Measurements from ENCODE around the gene IPCEF1.

IPCEF1 gene

DNA sequence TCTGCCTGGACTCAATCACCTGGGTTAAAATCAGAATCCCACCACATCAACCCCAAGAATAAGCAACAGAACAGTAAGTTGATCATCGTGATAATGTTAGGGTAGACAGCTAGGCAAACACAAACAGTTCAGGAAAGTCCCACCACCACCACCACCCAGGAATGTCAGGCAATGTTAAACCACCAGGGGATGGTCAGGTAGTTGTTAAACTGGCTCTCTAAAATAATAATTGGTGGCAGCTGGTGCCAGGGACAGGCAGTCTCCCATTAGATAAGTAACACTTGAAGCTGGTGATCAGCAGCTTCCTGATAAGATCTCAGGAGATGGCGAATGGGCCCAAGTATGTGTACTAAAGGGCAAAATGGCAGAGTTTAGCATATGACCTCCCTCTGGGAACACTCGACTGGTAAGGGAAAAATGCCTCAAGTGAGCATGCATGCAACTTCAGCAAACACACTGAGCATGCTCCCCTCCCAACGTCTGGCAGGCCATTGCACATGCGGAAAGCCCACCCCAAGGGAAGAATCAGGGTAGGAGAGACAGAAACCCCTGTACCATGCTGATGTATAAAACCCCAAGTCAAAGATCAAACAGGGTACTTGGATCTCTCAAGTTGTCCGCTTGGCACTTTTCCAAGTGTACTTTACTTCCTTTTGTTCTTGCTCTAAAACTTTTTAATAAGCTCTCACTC lies 66.6 kb downstream of the IPCEF1 start:
- no peaks in the 10 kb centered on the region for H3K36me3 Mint-ChIP-seq (ENCODE audit: insufficient read depth)
- ATAC-seq (replicated peaks) (no peak), DNase-seq (no peak)
- H3K4me3 Mint-ChIP-seq: no peak overlapping the region
- H3K27ac Mint-ChIP-seq: no peak overlapping the region
- no peaks in the 10 kb centered on the region for H3K9me3 Mint-ChIP-seq
- H3K27me3 Mint-ChIP-seq: no peaks in the 10 kb centered on the region
- H3K4me1 Mint-ChIP-seq (ENCODE audit: low read depth in 2 of 2): no peaks in the 10 kb centered on the region

DNA sequence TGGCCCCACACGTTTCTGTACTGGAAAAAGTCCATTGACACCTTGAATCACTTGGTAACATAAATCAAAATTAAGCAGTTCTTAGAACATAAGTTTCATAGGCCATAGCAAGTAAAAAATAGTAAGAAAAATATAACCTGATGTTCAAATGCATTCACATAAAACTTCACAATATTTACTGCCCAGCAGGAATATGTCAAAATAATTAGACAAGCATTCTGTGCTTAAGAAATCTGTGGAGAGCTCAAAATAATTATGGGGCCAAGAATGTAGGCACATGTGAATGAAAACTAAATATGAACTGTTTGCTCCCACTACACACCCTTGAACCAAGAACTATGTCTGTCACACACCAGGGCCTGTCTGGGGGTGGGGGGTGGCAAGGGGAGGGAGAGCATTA lies 70.8 kb downstream of the IPCEF1 start:
- Mint-ChIP-seq H3K4me3 (no peak overlapping the region), H3K9me3 (no peaks in the 10 kb centered on the region), H3K36me3 (ENCODE audit: insufficient read depth) (no peaks in the 10 kb centered on the region), H3K27ac (no peak overlapping the region), H3K27me3 (no peaks in the 10 kb centered on the region), H3K4me1 (ENCODE audit: low read depth in 2 of 2) (no peaks in the 10 kb centered on the region)
- ATAC-seq (replicated peaks) (no peak), DNase-seq (no peak)

DNA sequence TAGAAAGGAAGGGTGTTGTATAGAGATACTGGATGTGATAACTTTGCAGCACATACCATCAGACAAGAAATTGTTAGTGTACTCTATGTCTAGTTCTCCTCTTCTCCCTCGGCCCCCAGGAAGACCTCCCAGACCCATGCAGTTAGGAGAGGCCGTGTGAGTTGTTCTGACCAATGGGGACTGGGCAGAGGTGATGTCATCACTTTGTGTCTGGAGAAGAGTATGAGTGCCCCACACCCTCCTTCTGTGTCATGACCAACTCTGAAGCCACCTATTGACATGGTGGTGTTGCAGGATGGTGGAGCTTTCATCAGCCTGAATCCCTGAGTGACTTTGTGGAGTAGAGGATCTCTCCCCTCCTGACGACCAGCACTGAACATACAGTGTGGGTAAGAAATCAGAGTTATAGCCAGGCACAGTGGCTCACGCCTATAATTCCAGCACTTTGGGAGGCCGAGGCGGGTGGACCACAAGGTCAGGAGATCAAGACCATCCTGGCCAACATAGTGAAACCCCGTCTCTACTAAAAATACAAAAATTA lies 72.2 kb downstream of the IPCEF1 start:
- H3K27ac Mint-ChIP-seq: no peak overlapping the region
- H3K27me3 Mint-ChIP-seq: no peaks in the 10 kb centered on the region
- no peaks in the 10 kb centered on the region for H3K36me3 Mint-ChIP-seq (ENCODE audit: insufficient read depth)
- DNase-seq (no peak), ATAC-seq (replicated peaks) (no peak)
- no peak overlapping the region for H3K4me3 Mint-ChIP-seq
- no peaks in the 10 kb centered on the region for H3K4me1 Mint-ChIP-seq (ENCODE audit: low read depth in 2 of 2)
- no peaks in the 10 kb centered on the region for H3K9me3 Mint-ChIP-seq

DNA sequence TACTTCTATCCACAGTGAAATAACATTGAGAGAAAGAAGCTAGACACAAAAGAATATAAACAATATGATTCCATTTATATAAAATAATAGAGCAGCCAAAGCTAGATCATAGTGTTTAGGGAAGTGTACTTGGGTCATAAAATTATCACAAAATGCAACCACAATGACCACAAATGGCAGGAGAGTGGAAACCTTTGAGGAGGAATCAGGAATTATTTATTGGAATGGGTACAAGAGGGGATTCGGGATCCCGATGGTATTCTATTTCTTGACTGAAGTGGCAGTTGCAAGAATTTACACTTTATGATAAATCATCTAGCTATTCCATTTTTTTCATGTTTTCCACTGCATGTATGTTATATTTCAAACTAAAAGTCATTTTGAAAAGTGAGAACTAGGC lies 76.1 kb downstream of the IPCEF1 start:
- Mint-ChIP-seq H3K36me3 (ENCODE audit: insufficient read depth) (no peaks in the 10 kb centered on the region), H3K9me3 (no peaks in the 10 kb centered on the region), H3K4me3 (no peak overlapping the region), H3K4me1 (ENCODE audit: low read depth in 2 of 2) (peaks cover 8 to 16% of the 10 kb centered on the region in 2 donors), H3K27me3 (no peaks in the 10 kb centered on the region), H3K27ac (no peak overlapping the region)
- ATAC-seq (replicated peaks) (no peak), DNase-seq (no peak)

GRCh38 chr6:154277629-154278017 lies 79.0 kb downstream of the IPCEF1 start:
- H3K36me3 Mint-ChIP-seq (ENCODE audit: insufficient read depth): no peaks in the 10 kb centered on the region
- H3K27me3 Mint-ChIP-seq: no peaks in the 10 kb centered on the region
- ATAC-seq (replicated peaks) (peak; percentile 51), DNase-seq (no peak)
- peak overlapping the region; percentile 62 to 70 for H3K4me3 Mint-ChIP-seq
- peak overlapping the region; percentile 31 to 45 for H3K27ac Mint-ChIP-seq
- peaks cover 8 to 16% of the 10 kb centered on the region in 2 donors for H3K4me1 Mint-ChIP-seq (ENCODE audit: low read depth in 2 of 2)
- H3K9me3 Mint-ChIP-seq: no peaks in the 10 kb centered on the region

DNA sequence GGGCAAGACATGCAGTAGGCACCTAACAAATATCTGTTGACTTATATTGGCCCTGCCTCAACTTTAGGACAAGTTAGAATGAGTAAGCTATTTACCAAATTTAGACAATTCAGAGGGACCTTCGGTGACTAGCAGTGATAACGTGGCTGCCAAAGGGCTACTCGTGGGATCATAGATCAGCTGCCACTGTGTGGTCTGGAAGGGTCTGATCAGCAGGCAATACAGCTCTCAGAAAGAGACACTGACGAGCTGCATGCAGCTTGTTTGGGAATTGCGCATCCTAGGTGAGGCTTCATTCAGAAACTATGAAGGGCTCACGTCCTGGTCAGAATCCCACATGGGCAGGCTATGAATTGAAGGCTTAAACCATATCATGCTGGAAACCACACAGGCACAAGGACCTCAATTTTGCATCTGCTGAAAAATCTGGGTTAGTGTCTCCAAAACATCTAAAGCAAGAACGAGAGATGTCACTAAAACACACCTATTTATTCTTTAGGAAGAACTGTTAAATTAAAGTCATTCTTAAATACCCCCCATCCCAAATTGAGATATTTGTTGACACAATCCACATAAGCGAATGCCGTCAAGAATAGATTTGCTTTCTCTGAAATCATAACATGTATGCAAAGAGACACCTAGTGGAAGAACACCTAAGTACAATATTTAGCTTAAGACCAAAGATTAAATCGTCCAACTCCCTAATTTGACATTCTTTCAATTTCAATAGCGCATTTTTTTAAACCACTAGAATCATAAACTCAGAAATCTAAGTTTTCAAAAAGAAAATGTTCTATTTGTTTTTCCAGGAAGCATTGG lies 79.6 kb downstream of the IPCEF1 start:
- no peak for DNase-seq
- Mint-ChIP-seq H3K4me1 (ENCODE audit: low read depth in 2 of 2) (peaks cover 8 to 16% of the 10 kb centered on the region in 2 donors), H3K36me3 (ENCODE audit: insufficient read depth) (no peaks in the 10 kb centered on the region), H3K27ac (peak overlapping the region; percentile 31 to 45), H3K27me3 (no peaks in the 10 kb centered on the region), H3K9me3 (no peaks in the 10 kb centered on the region), H3K4me3 (peak overlapping the region; percentile 62 to 70)
- ATAC-seq (replicated peaks): peak; percentile 91

DNA sequence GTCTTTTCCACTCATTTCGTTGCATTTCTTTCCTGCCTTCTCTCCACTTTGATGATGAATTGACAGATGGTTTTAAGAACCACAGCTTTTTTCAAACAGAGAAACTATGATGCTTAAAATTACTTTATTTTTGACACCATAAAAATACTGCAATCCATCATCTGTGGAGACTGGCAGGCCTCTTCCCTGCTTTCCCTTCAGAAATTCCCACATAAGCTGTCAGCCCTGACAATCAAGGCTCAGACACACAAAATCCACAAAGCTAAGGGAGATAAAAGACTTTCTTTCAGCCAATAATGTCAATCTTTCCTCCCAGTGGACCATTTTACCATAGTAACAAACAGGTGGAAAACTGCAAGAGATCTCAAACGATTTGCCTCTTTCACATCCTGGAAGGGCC lies 82.4 kb downstream of the IPCEF1 start:
- no peak for ATAC-seq (replicated peaks)
- Mint-ChIP-seq H3K27me3 (no peaks in the 10 kb centered on the region), H3K36me3 (ENCODE audit: insufficient read depth) (no peaks in the 10 kb centered on the region), H3K9me3 (no peaks in the 10 kb centered on the region), H3K27ac (no peak overlapping the region), H3K4me3 (no peak overlapping the region), H3K4me1 (ENCODE audit: low read depth in 2 of 2) (peaks cover 8 to 16% of the 10 kb centered on the region in 2 donors)
- DNase-seq: no peak

GRCh38 chr6:154268486-154268885 lies 88.1 kb downstream of the IPCEF1 start:
- Mint-ChIP-seq H3K4me1 (ENCODE audit: low read depth in 2 of 2) (peaks cover 2 to 13% of the 10 kb centered on the region in 2 donors), H3K4me3 (no peak overlapping the region), H3K27me3 (no peaks in the 10 kb centered on the region), H3K36me3 (ENCODE audit: insufficient read depth) (no peaks in the 10 kb centered on the region), H3K9me3 (no peaks in the 10 kb centered on the region), H3K27ac (no peak overlapping the region)
- DNase-seq (no peak), ATAC-seq (replicated peaks) (no peak)

DNA sequence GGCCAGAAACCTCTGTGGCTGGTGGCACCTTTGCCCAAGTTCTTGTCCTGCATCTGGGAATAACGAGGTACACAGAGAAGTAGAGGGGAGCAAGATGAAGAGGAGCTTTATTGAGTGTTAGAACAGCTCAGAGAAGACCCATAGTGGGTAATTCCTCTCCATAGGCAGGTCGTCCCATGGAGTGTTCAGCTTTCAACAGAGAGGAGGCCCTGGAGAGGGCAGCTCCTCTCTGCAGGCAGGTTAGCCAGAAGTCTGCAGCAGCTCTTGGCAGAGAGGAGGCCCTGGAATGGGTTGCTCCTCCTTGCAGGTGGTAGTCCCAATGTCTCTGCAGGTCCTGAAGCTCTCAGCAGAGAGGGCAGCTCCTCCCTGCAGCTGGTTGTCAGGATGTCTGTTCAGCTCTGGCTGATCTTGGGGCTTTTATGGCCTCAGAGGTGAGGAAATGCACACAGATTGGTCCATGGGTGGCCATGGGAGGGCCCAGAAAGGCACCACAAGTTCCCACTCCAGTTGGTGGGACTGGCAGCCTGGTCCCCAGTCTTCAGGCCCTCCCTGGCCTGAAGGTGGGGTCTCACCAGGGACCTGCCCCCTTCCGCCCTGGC lies 89.0 kb downstream of the IPCEF1 start:
- H3K27ac Mint-ChIP-seq: no peak overlapping the region
- H3K27me3 Mint-ChIP-seq: no peaks in the 10 kb centered on the region
- H3K4me1 Mint-ChIP-seq (ENCODE audit: low read depth in 2 of 2): peaks cover 2 to 13% of the 10 kb centered on the region in 2 donors
- DNase-seq (no peak), ATAC-seq (replicated peaks) (no peak)
- H3K4me3 Mint-ChIP-seq: no peak overlapping the region
- H3K9me3 Mint-ChIP-seq: no peaks in the 10 kb centered on the region
- H3K36me3 Mint-ChIP-seq (ENCODE audit: insufficient read depth): no peaks in the 10 kb centered on the region

DNA sequence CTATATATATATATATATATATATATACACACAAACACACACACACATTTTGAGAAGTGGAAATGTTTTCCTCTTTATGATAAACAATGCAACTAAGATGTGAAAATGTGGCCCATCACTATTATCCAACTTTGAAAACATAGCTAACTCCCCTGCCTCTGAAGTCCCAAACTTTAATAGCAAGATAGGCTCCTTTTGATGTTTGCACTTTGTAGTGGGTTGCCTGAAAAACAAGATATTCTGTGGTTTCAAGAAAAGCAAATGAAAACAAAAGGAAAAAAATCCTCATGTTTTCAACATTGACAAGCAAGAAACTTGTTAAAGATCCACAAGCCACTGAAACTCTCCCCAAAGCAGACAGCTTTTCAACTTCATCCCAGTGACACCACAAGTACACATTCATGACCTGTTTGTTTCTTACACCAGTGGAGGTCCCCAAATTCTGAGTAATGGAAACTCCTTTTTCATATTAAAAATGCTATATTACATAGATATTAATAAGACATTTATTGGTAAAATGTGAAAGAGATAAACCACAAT lies 90.0 kb downstream of the IPCEF1 start:
- no peaks in the 10 kb centered on the region for H3K36me3 Mint-ChIP-seq (ENCODE audit: insufficient read depth)
- no peak overlapping the region for H3K4me3 Mint-ChIP-seq
- H3K9me3 Mint-ChIP-seq: no peaks in the 10 kb centered on the region
- no peak for ATAC-seq (replicated peaks)
- no peaks in the 10 kb centered on the region for H3K27me3 Mint-ChIP-seq
- H3K27ac Mint-ChIP-seq: peak overlapping the region in 1 of 2 donors; percentile 52
- no peak for DNase-seq
- H3K4me1 Mint-ChIP-seq (ENCODE audit: low read depth in 2 of 2): peaks cover 7 to 18% of the 10 kb centered on the region in 2 donors

DNA sequence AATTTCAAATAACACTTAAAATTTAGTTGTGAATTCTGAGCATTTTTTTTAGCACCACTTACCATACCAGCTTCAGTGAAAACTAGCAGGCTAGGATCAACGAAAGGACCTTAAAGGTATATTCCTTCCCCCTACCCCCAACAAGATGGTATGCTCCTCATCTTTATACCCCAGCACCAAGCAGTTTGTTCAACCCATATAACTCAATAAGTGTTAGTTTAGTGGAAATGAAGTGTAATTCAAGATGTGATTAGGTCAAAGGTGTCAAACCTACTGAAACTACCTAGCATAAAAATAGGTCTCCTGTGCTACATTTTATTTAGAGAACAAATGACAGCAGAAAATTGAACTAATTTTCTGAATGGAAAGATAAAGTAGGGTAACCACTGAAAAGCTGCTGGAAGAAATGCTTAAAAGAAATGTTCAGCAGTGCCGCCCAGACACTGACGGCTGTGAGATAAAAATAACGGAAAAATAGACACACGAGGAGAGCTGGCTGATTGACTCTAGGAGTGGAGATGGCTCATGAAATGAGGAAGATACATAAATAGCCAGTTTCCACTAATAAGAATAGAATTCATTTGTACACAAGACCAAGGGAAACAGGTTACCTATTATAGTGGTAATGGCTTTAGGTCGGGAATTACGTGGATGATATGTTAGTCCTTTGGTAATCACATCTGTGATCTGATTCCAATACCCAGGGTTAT lies 94.8 kb downstream of the IPCEF1 start:
- peaks cover 12 to 26% of the 10 kb centered on the region in 2 donors for H3K4me1 Mint-ChIP-seq (ENCODE audit: low read depth in 2 of 2)
- H3K4me3 Mint-ChIP-seq: no peak overlapping the region
- DNase-seq (no peak), ATAC-seq (replicated peaks) (no peak)
- H3K36me3 Mint-ChIP-seq (ENCODE audit: insufficient read depth): no peaks in the 10 kb centered on the region
- H3K27me3 Mint-ChIP-seq: no peaks in the 10 kb centered on the region
- H3K9me3 Mint-ChIP-seq: no peaks in the 10 kb centered on the region
- no peak overlapping the region for H3K27ac Mint-ChIP-seq

- H3K9me3 Mint-ChIP-seq: no peaks in the 10 kb centered on the region
- H3K27me3 Mint-ChIP-seq: no peaks in the 10 kb centered on the region
- ATAC-seq (replicated peaks) (no peak), DNase-seq (no peak)
- H3K36me3 Mint-ChIP-seq (ENCODE audit: insufficient read depth): no peaks in the 10 kb centered on the region
- H3K27ac Mint-ChIP-seq: no peak overlapping the region
- no peak overlapping the region for H3K4me3 Mint-ChIP-seq
- peaks cover 12 to 27% of the 10 kb centered on the region in 2 donors for H3K4me1 Mint-ChIP-seq (ENCODE audit: low read depth in 2 of 2)
Observed at GRCh38 chr6:154258064-154258757, 98.4 kb downstream of the IPCEF1 start.

Data from effector memory CD8-positive, alpha-beta T cell (primary cell).